HG03103 (cell line): ENCODE results near the gene COA1.
"Not testable (repeated sequence)": the region's sequence is repeated elsewhere in the genome, so short reads cannot be mapped to it uniquely, and the experiment has no call there.

Experiments used
- ATAC-seq: cut with Tn5 transposase; IDR thresholded peaks from one replicate; pipeline ENCODE4 v1.9.1; 2021; ENCODE audit warnings: low read depth; ENCODE audit not compliant: unreplicated experiment

The COA1 gene

DNA sequence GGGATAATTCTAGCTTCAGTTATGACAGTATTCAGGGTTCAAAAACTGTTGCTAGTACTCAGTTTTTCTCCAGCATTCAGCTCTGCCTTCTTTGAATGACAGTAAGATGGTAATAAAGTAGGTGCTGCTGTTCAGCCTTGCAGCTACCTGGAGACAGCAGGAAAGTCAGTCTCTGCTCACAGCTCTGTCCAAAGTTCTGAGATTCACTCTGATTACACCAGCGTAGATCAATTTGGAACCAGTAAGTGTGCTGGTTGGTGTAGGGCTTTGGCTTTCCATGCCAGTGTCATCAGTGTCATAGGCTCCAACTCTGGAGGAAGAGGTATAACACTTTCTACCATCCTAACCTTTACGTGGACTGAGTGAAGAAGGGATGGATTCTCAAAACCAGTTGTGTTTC is 120.2 kb downstream of the COA1 start:
- ATAC-seq, result no peak

DNA sequence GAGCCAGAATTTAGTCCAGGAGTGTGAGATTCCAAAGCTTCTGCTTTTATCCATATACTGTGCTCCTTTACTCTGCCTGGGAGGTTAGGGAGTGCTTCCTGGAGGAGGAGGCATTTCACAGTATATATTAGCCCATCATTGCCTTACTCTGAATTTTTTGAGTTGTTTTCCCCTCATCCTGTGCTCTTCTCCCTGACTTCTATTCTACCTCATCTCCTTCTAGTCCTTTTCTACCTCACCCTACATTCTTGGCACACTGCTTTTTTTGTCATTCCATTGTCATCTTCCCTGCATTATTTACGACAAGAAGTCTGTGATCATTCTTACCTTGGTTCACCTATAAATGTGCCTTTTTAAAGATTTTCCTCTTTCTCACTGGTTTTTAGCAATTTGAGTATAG is 125.1 kb downstream of the COA1 start:
- ATAC-seq, result no peak

DNA sequence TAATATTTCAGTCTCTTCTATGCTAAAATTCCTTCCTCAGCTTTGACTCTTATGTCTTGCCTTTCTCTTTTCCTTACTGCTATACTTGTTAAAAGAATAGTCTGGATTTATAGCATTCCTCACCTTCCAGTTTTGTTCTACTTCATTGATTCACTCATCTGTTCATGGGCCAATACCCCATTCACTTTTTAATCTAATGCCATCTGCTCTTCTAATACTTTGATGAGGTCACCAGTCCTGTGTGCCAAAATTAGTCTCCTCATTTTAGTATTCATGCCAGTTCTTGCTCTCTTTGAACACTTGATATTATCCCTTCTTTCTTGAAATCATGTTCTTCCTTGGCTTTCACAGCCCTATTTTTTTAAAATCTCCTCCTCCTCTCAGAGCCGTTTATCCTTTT is 127.1 kb downstream of the COA1 start:
- ATAC-seq, result no peak

DNA sequence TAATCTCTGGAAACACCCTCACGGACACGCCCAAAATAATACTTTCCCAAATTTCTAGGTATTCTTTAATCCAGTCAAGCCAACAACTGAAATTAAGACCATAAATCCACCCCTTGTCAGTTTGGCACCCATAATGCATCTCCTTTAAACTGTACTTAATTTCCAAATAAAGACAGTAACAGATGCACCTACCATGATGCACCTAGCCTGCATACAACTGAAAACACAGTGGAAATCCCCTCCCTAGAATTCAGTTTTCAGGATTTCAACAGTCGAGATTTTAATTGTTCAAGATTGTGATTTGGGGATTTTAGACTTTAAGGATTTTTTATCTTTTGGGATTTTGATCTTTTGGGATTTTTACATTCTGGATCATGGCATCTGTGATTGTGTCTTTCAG is 129.3 kb downstream of the COA1 start:
- ATAC-seq, result no peak

DNA sequence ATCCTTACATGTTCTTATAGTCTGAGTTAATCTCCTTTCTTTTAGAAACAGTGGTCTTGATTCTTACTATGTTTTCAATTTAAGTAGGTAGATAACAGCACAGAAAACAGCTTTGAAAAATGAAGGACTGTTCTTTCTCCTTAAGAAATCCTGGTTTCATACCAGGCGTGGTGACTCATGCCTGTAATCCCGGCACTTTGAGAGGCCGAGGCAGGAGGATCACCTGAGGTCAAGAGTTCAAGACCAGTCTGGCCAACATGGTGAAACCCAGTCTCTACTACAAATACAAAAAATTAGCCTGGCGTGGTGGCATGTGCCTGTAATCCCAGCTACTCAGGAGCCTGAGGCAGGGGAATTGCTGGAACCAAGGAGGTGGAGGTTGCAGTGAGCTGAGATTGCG is 132.9 kb downstream of the COA1 start:
- ATAC-seq, result not testable (repeated sequence)

DNA sequence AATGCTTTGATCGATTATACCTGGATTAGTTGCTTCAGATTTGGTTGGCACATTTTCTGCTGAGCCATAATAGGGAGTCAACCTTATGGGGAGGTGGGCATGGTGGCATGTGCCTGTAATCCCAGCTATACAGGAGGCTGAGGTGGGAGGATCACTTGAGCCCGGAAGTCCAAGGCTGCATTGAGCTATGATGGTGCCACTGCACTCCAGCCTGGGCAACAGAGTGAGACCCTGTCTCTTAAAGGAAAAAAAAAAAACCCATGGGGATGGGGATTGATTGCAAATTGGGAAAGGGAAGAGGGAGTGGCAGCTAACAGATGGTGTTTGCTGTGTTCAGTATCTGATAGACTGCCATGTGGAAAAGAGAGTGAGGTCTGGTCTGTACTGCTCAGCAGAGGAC is 135.3 kb downstream of the COA1 start:
- no peak for ATAC-seq

DNA sequence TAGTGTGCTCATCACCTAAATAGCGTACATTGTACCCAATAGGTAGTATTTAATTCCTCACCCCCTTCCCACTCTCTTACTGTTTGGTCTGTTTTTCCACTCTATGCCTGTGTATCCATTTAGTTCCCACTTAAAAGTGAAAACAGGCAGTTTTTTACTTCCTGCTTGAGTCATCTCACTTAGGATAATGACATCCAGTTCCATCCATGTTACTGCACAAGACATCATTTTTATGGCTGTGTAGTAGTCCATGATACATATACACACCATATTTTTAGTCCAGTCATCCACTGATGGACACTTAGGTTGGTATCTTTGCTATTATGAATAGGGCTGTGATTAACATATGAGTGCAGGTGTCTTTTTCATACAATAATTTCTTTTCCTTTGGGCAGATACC is 136.3 kb downstream of the COA1 start:
- ATAC-seq, result no peak

DNA sequence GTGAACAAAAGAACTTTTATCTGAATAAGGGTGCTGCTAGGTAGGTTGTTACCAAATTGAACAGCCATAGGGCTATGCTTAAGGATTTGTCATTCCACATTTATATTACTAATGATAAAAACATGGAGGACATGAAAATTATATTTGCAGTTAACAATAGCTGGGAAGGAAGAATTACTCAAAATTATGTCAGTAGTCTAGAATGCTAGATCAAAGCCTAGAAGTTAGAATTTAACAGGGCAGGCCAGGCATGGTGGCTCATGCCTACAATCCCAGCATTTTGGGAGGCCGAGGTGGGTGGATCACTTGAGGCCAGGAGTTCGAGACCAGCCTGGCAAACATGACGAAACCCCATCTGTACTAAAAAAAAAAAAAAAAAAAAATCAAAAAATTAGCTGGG is 137.0 kb downstream of the COA1 start:
- ATAC-seq, result no peak

DNA sequence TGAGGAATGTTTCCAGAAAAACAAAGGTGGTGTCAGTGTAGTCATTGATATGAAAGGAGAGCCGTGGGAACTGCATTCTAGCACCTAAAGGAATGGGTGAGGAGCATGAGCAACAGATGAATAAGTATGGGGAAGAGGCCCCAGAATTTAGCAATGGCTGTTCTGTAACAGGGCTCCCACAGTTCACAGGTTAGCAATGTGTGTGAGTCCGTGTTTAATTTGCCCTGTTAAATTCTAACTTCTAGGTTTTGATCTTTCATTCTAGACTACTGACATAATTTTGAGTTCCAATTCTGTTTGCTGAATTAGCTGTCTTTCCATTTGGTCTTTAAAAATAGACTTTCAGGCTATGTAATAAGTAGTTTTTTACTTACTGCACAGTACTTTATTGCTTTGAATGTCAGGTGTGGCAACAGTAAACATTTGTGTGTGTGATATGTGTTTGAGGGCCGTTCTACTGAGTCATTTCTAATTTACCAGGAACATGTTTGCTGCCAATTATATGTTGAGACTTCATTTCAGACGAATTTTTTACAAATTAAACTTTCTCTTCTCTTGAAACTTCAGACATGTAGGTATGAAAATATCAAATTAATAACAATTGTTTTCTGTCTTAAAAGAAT is 137.7 kb downstream of the COA1 start:
- ATAC-seq, result peak; percentile 19

DNA sequence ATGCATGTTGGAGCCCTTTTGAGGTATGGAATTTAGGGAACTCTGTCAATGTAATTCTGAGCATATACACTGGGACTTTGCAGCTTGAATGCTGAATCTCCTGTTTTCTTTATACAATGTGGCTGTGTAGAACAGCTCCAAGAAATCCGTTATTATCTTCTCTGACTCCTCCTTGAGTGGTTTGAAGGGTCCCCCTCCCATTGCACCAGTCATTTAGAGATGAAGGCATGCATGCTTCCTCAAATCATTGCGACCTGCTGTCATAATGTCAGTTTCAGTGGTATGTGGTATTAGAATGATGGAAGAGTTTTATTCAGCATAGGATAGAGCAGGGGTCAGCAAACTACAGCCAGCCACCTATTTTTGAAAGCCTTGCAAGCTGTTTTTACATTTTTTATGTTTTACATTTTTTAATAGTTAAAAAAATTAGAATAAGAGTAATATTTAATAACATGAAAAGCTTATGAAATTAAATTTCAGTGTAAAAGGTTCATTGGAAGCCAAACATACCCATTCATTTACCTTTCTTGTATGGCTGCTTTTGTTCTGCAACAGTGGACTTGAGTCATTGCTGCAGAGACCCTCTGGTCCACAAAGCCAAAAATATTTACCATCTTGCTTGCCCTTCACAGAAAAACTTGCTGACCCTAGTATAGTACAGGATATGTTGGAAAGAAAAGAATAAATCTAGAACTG is 138.3 kb downstream of the COA1 start:
- ATAC-seq, result peak; percentile 79

DNA sequence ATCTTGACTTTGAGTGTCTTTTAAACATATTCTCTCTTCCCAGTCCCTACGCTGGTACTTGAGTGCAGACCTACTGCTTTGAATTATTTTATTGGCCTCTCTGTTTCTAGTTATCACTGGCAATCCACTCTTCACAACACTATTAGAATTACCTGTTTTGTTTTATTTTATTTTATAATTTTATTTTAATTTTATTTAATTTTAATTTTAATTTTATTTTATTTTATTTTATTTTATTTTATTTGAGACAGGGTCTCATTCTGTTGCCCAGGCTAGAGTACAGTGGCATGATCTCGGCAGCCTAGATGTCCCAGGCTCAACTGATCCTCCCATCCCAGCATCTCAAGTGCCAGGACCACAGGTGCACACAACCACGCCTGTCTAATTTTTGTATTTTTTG is 139.6 kb downstream of the COA1 start:
- no peak for ATAC-seq
